Measurements from ENCODE around the gene LSP1.

- TF ChIP-seq POLR2A (IDR thresholded peaks at IDR 0.05), result no peak
- no peak for TF ChIP-seq CTCF (IDR thresholded peaks at IDR 0.05)
- no peak for TF ChIP-seq POLR2AphosphoS5 (IDR thresholded peaks at IDR 0.05)
Measured at GRCh38 chr11:1853376-1854131, 670 bp downstream of the LSP1 start.
